GM12891 (cell line): ENCODE results near the gene PLA1A.

Experiments used
- PAX5 ChIP-seq: IDR thresholded peaks from 2 replicates; pipeline ENCODE4 v1.6.1; 2011; ENCODE audit warnings: low read length, moderate library complexity, mild to moderate bottlenecking; ENCODE audit not compliant: insufficient read depth, severe bottlenecking
- POLR2A ChIP-seq: IDR thresholded peaks from 2 replicates; pipeline ENCODE4 v1.6.1; 2011; ENCODE audit warnings: low read depth, low read length, control low read depth
- POLR2AphosphoS5 ChIP-seq: IDR thresholded peaks from 2 replicates; pipeline ENCODE4 v1.6.1; 2011; ENCODE audit warnings: low read depth, low read length, control low read depth
- POU2F2 ChIP-seq: IDR thresholded peaks from 2 replicates; pipeline ENCODE4 v1.6.1; 2011; ENCODE audit warnings: low read depth, mild to moderate bottlenecking, control low read depth, low read length, moderate library complexity
- SPI1 ChIP-seq: IDR thresholded peaks from 2 replicates; pipeline ENCODE4 v1.6.1; 2011; ENCODE audit warnings: low read depth, low read length, control low read depth
- TAF1 ChIP-seq: IDR thresholded peaks from 2 replicates; pipeline ENCODE4 v1.6.1; 2011; ENCODE audit warnings: low read depth, low read length, control low read depth

GRCh38 chr3:119599558-119600174 lies 2.0 kb downstream of the PLA1A start:
- TF ChIP-seq POLR2AphosphoS5: no peak
- no peak for TF ChIP-seq TAF1
- TF ChIP-seq POU2F2: no peak
- TF ChIP-seq POLR2A: no peak
- no peak for TF ChIP-seq PAX5
- peak; percentile 16; the same call in 1 of the 2 replicates for TF ChIP-seq SPI1
